ENCODE data around the gene S100PBP. TPM values are rescaled to one million over a fixed set of nuclear protein-coding genes. Genes with fewer than 3 reads are reported as not detected.

S100PBP gene
- total and polyA plus RNA-seq, 2 donors (not counting 3 experiments of a cell fraction or from before 2014, with no cell fraction given) = 15.4 to 38.6 TPM

DNA sequence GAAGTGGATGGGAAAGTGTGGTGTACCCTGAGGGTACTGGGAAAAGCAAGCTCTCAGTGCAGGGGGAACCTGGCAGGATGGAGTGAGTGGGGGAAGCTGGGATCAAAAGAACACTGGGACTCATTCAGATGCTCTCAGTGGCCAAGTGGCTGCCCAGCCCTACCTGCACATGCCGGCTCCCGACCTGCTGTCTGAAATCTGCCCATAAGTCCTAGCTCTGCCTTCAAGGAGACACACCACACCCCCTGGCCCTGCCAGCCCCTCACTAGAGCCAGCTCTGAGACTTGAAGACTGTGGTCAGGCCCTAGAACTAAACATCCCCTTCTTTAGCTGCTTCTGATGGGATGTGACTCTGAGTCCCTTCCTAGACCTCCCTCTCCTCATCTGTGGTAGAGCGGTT, 81.5 kb downstream of the S100PBP start:
- no TSS peak for BruUV-seq (replicated peaks)
- dilution Hi-C loops (cut with MboI; ENCODE audit: extremely low pct_ligation_motif_present, low sequenced_read_pairs) (no loop called here), intact Hi-C loops (cut with micrococcal nuclease) (no loop called here)
- Histone ChIP-seq H2AFZ (ENCODE audit: low read depth, low read length) (no peak overlapping the region), H3K4me1 (ENCODE audit: control insufficient read depth, extremely low read depth, insufficient read depth, low read length) (peaks cover 13% of the 10 kb centered on the region), H3K27me3 (ENCODE audit: control insufficient read depth in 2 of 2, insufficient read depth in 2 of 2, low read length in 2 of 2) (peaks cover 0 to 3% of the 10 kb centered on the region in 2 experiments), H3K9ac (replicated peaks; ENCODE audit: extremely low read depth, insufficient read depth, low read length) (no peak overlapping the region), H3K79me2 (ENCODE audit: control insufficient read depth, insufficient read depth, low read length) (no peaks in the 10 kb centered on the region), H4K20me1 (replicated peaks; ENCODE audit: control insufficient read depth, extremely low read depth, insufficient read depth, low read length) (no peaks in the 10 kb centered on the region), H3K36me3 (ENCODE audit: control insufficient read depth in 2 of 2, extremely low read depth in 1 of 2, insufficient read depth in 2 of 2, low read length in 2 of 2) (no peaks in the 10 kb centered on the region), H3K4me3 (replicated peaks in 1 of 3; ENCODE audit: insufficient read depth in 1 of 3, low read depth in 1 of 3, low read length in 3 of 3) (no peak overlapping the region), H3K27ac (ENCODE audit: insufficient read depth, low read depth, low read length) (no peak overlapping the region), H3K9me1 (replicated peaks; ENCODE audit: control insufficient read depth, extremely low read depth, insufficient read depth, low read length) (no peaks in the 10 kb centered on the region), H3K4me2 (ENCODE audit: insufficient read depth, low read length) (no peak overlapping the region), H3K9me3 (replicated peaks; ENCODE audit: control insufficient read depth, insufficient read depth, low read length) (no peaks in the 10 kb centered on the region)
- POLR2A ChIA-PET = no interaction called here
- DNase-seq (ENCODE audit: low read depth, low spot score) (no peak), FAIRE-seq (no peak)
- CTCF ChIA-PET = interaction anchor here (1.4 kb wide), 1 partner anchor 12 kb away, joined by 5 read pairs; no protein-coding TSS in a partner anchor
- TF ChIP-seq EZH2 (IDR thresholded peaks at IDR 0.05; ENCODE audit: borderline replicate concordance, low read depth, low read length, severe bottlenecking) (no peak), GATA2 (IDR thresholded peaks at IDR 0.05; ENCODE audit: insufficient read depth, insufficient read length, low read depth, low read length) (no peak), JUN (IDR thresholded peaks at IDR 0.05; ENCODE audit: borderline replicate concordance, insufficient read depth, insufficient read length, low read depth) (no peak)

DNA sequence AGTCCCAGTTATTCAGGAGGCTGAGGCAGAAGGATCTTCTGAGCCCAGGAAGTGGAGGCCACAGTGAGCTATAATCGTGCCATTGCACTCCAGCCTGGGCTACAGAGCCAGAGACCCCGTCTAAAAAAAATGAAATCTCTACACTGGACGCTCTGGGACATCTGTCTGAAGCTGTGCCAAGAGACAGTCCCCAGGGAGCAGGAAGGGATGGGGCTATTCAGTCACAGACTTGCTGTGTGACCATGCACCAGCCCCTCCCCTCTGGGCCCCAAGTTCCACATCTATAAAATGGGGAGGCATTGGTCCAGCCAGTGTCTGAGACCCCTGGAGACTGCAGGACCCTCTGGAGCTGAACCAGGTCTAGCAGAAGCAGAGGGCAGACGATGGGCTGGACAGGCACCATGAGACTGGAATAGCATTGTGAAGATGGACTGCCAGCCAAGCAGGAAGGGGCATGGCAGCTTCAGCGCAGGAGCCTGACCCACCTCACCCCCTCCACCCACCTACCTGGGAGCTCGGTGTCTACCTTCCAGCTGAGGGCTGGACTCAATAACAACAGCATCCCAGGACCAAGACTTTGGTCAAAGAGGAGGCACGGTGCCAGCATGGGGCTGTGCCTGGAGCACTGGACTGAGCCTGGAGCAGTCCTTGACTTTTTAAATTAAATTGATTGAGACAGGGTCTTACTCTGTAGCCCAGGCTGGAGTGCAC, 82.3 kb downstream of the S100PBP start:
- intact Hi-C loops (cut with micrococcal nuclease) = no loop called here
- no peak overlapping the region for H3K4me3 ChIP-seq (replicated peaks in 1 of 3; ENCODE audit: insufficient read depth in 1 of 3, low read depth in 1 of 3, low read length in 3 of 3)
- H3K79me2 ChIP-seq (ENCODE audit: control insufficient read depth, insufficient read depth, low read length) = no peaks in the 10 kb centered on the region
- H2AFZ ChIP-seq (ENCODE audit: low read depth, low read length) = no peak overlapping the region
- peaks cover 13% of the 10 kb centered on the region for H3K4me1 ChIP-seq (ENCODE audit: control insufficient read depth, extremely low read depth, insufficient read depth, low read length)
- DNase-seq (ENCODE audit: low read depth, low spot score) (no peak), FAIRE-seq (no peak)
- ChIA-PET CTCF (interaction anchor here (1.4 kb wide), 1 partner anchor 13 kb away, joined by 5 read pairs; no protein-coding TSS in a partner anchor), POLR2A (interaction anchor here (0.7 kb wide), 1 partner anchor 188 kb away, joined by 5 read pairs; no protein-coding TSS in a partner anchor)
- no peaks in the 10 kb centered on the region for H3K36me3 ChIP-seq (ENCODE audit: control insufficient read depth in 2 of 2, extremely low read depth in 1 of 2, insufficient read depth in 2 of 2, low read length in 2 of 2)
- peaks cover 0 to 3% of the 10 kb centered on the region in 2 experiments for H3K27me3 ChIP-seq (ENCODE audit: control insufficient read depth in 2 of 2, insufficient read depth in 2 of 2, low read length in 2 of 2)
- no peaks in the 10 kb centered on the region for H3K9me1 ChIP-seq (replicated peaks; ENCODE audit: control insufficient read depth, extremely low read depth, insufficient read depth, low read length)
- dilution Hi-C loops (cut with MboI; ENCODE audit: extremely low pct_ligation_motif_present, low sequenced_read_pairs) = no loop called here
- H3K9me3 ChIP-seq (replicated peaks; ENCODE audit: control insufficient read depth, insufficient read depth, low read length) = no peaks in the 10 kb centered on the region
- no peak for TF ChIP-seq GATA2 (IDR thresholded peaks at IDR 0.05; ENCODE audit: insufficient read depth, insufficient read length, low read depth, low read length)
- TF ChIP-seq, protein P1, sequence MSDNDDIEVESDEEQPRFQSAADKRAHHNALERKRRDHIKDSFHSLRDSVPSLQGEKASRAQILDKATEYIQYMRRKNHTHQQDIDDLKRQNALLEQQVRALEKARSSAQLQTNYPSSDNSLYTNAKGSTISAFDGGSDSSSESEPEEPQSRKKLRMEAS (IDR thresholded peaks at IDR 0.05; ENCODE audit: insufficient read depth, insufficient read length) = no peak
- no peak for TF ChIP-seq EZH2 (IDR thresholded peaks at IDR 0.05; ENCODE audit: borderline replicate concordance, low read depth, low read length, severe bottlenecking)
- TF ChIP-seq JUN (IDR thresholded peaks at IDR 0.05; ENCODE audit: borderline replicate concordance, insufficient read depth, insufficient read length, low read depth) = no peak
- H4K20me1 ChIP-seq (replicated peaks; ENCODE audit: control insufficient read depth, extremely low read depth, insufficient read depth, low read length) = no peaks in the 10 kb centered on the region
- no peak overlapping the region for H3K27ac ChIP-seq (ENCODE audit: insufficient read depth, low read depth, low read length)
- H3K9ac ChIP-seq (replicated peaks; ENCODE audit: extremely low read depth, insufficient read depth, low read length) = no peak overlapping the region
- no peak overlapping the region for H3K4me2 ChIP-seq (ENCODE audit: insufficient read depth, low read length)
- BruUV-seq (replicated peaks) = no TSS peak
